GM12891 (cell line): ENCODE measurements around the gene RYR1.

Experiments
- PAX5 ChIP-seq: IDR thresholded peaks from 2 replicates; pipeline ENCODE4 v1.6.1; 2011; ENCODE audit warnings: low read length, moderate library complexity, mild to moderate bottlenecking; ENCODE audit not compliant: insufficient read depth, severe bottlenecking
- POLR2A ChIP-seq: IDR thresholded peaks from 2 replicates; pipeline ENCODE4 v1.6.1; 2011; ENCODE audit warnings: low read depth, low read length, control low read depth
- POLR2AphosphoS5 ChIP-seq: IDR thresholded peaks from 2 replicates; pipeline ENCODE4 v1.6.1; 2011; ENCODE audit warnings: low read depth, low read length, control low read depth
- POU2F2 ChIP-seq: IDR thresholded peaks from 2 replicates; pipeline ENCODE4 v1.6.1; 2011; ENCODE audit warnings: low read depth, mild to moderate bottlenecking, control low read depth, low read length, moderate library complexity
- SPI1 ChIP-seq: IDR thresholded peaks from 2 replicates; pipeline ENCODE4 v1.6.1; 2011; ENCODE audit warnings: low read depth, low read length, control low read depth
- TAF1 ChIP-seq: IDR thresholded peaks from 2 replicates; pipeline ENCODE4 v1.6.1; 2011; ENCODE audit warnings: low read depth, low read length, control low read depth

DNA sequence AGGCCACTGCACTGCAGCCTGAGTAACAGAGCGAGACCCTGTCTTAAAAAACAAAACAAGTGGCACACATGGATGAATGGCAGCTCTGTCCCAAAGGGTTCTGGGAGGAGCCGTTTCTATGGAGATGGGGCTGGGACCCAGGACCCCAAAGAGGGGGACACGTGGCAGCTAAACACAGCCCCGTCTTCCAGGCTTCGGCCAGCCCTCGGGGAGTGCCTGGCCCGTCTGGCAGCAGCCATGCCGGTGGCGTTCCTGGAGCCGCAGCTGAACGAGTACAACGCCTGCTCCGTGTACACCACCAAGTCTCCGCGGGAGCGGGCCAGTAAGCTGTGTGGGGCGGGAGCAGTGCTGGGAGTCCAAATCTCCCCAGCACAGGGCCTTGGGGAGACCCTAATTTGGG, 82.4 kb downstream of the RYR1 start:
- TF ChIP-seq POLR2AphosphoS5: no peak
- TF ChIP-seq POLR2A: no peak
- TF ChIP-seq SPI1: no peak
- TF ChIP-seq TAF1: no peak
- TF ChIP-seq PAX5: no peak
- no peak for TF ChIP-seq POU2F2
